GM12873 (cell line): ENCODE data around the gene RGS9.

Source experiments
- TF ChIP-seq, protein P1 (sequence below): IDR thresholded peaks from 2 replicates; pipeline ENCODE4 v1.5.1; 2012; ENCODE audit warnings: low read depth, mild to moderate bottlenecking, moderate library complexity, low read length, control low read depth; ENCODE audit not compliant: insufficient read depth; ENCODE audit errors: missing control alignments

RGS9 gene

DNA sequence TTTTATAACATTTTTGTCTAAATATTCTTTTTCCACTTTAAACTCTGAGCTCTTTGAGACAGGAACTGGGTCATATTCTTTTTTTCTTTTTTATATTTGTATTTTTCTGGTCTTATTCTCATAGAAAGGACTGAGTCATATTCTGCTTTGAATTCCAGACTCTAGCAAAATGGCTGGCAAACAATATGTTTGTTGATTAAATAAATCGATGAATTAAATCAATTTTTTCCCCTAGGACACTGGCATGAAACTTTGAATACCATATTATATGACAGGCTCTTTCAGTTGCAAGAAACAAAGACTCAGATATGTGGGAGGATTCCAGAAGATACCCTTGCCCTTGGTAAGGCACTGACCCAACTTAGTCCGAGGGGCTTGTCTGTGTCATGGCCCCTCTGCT lies 3.1 kb upstream of the RGS9 start:
- TF ChIP-seq, protein P1, sequence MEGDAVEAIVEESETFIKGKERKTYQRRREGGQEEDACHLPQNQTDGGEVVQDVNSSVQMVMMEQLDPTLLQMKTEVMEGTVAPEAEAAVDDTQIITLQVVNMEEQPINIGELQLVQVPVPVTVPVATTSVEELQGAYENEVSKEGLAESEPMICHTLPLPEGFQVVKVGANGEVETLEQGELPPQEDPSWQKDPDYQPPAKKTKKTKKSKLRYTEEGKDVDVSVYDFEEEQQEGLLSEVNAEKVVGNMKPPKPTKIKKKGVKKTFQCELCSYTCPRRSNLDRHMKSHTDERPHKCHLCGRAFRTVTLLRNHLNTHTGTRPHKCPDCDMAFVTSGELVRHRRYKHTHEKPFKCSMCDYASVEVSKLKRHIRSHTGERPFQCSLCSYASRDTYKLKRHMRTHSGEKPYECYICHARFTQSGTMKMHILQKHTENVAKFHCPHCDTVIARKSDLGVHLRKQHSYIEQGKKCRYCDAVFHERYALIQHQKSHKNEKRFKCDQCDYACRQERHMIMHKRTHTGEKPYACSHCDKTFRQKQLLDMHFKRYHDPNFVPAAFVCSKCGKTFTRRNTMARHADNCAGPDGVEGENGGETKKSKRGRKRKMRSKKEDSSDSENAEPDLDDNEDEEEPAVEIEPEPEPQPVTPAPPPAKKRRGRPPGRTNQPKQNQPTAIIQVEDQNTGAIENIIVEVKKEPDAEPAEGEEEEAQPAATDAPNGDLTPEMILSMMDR, result no peak

- TF ChIP-seq, protein P1, result no peak
Observed at GRCh38 chr17:65139101-65139764, 2.1 kb downstream of the RGS9 start.

- TF ChIP-seq, protein P1, result no peak
Observed at GRCh38 chr17:65142247-65142646, 5.1 kb downstream of the RGS9 start.

GRCh38 chr17:65143889-65144604 lies 6.9 kb downstream of the RGS9 start:
- TF ChIP-seq, protein P1, result no peak

DNA sequence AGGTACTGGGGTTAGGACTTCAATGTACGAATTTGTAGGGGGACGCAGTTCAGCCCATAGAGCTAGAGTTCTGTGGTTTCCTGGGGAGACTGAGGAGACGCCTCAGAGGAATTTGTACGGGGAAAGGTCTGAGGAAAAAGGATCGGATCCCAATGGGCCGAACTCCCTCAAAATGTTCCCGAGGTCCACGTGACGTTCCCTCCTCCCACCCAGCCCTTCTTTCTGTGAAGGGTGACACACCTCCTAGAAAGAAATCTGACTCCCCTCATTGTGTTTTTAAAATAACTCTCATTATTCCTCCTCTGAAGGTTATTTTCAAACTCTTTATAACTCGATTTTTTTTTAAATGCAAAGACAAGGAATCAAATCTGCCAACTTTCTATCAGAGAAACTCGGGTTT lies 8.6 kb downstream of the RGS9 start:
- TF ChIP-seq, protein P1, result no peak

- TF ChIP-seq, protein P1, result no peak
Observed at GRCh38 chr17:65147955-65148354, 10.8 kb downstream of the RGS9 start.

GRCh38 chr17:65154770-65155589 lies 17.8 kb downstream of the RGS9 start:
- TF ChIP-seq, protein P1, result no peak
